Melanocyte of skin (primary cell): ENCODE measurements around the gene NUP155. TPM values are rescaled to one million over a fixed set of nuclear protein-coding genes. Genes with fewer than 3 reads are reported as not detected.

ENCODE experiments used
- small RNA-seq, 2 donors: library from RNA; depleted of rRNA; stranded (forward); fragments of <200 nt; gene quantifications; one replicate each; pipeline ENCODE3, GENCODE V24; 2012
- total RNA-seq, 2 donors: library from RNA; depleted of rRNA; stranded (reverse); fragments of >200 nt; gene quantifications; 2 replicates each; pipeline ENCODE4 v1.2.3, GENCODE V29; 2012

The NUP155 gene
- total RNA-seq: 10 to 100 TPM; 34.4 to 66.3 TPM

DNA sequence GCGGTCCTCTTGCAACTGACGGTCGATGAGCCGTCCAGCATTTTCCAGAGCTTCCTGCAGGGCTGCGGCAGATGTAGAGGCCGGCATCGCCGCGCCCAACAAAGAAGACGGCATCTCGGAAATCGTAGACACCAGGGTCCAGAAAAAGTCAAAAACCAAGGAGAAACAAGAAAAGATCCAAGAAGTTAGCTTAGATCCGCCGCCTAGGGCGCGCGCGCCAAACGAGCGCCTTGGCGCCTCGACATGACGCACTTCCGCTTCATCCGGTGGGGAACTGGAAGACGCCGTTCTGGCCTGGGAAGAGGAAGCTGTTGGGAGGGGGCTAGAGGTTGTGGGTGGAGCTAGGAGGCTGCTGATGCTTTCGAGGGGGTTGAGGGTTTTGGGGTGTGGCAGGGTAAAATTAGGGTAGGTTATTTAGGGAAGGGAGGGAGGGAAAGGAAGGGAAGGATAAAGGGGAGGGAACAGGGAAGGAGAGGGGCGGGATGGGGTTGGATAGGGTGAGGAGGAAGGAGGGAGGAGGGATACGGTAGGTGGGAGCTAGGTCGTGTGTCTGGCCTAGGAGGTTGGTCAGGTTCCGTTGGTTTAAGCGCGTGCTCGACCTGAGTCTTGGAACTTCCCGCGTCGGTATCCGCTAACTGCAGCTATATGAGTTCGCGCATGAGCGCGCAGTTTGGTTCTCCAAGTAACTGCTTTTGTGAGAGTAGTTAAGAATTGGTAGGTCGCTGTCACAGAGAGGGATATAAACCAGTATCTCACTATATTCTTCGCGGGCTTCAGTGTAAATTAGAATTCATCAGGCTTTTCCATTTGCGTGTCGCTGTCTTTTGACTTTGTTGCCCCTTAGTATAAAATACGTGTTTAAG is at the start of gene NUP155:
Gene NUP155, minus strand, starts transcription at position 243 of the 863 bp plus-strand sequence. Its CDS starts 129 bp downstream, at position 114.

DNA sequence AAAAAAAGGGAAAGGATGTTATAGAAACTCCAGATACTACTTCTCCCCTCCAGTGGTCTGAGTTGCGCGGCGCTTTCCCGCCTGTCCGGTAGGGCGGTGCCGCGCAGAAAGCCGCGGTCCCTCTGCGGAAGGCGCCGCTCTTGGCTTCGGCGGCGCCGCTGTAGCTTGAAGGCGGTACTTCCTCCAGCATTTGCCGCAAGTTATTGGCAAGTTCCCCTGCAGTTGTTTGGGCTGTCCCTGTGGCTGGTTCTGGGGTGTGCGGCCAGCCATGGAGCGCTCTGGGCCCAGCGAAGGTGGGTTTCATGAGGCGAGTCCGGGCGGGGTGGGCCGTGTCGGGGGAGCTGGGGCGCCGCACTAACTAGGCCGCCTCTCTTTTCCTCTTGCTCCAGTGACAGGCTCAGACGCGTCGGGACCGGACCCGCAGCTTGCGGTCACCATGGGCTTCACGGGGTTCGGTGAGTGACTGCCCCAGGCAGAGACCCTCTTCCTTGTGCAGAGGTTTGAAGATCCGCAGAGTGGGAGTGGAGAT is 8.3 kb upstream of the NUP155 start, which contains the start of gene WDR70:
Gene WDR70, plus strand, starts transcription at position 219 of the 529 bp plus-strand sequence. Its CDS starts 50 bp downstream, at position 269.

GRCh38 chr5:37248970-37249814 is 121.7 kb downstream of the NUP155 start, which contains the start of gene CPLANE1:
CPLANE1 (minus strand) TSS chr5:37249376; CDS start chr5:37247698, 1,678 bp downstream.

Small RNAs within 50 kb of the gene (small RNA-seq; reads per million reads assigned to genes)
- 0 reads per million in 2 donors for gene RNU7-75P

Other genes starting within 250 kb of the NUP155 start
- 10 to 100 TPM; 17.6 to 27.9 TPM for gene CPLANE1, start 121.7 kb downstream of the NUP155 start, total RNA-seq
- gene WDR70, start 8.2 kb upstream of the NUP155 start, total RNA-seq: 10 to 100 TPM; 18.3 to 22.7 TPM